Measurements from ENCODE around the gene DOK6.

Gene DOK6

DNA sequence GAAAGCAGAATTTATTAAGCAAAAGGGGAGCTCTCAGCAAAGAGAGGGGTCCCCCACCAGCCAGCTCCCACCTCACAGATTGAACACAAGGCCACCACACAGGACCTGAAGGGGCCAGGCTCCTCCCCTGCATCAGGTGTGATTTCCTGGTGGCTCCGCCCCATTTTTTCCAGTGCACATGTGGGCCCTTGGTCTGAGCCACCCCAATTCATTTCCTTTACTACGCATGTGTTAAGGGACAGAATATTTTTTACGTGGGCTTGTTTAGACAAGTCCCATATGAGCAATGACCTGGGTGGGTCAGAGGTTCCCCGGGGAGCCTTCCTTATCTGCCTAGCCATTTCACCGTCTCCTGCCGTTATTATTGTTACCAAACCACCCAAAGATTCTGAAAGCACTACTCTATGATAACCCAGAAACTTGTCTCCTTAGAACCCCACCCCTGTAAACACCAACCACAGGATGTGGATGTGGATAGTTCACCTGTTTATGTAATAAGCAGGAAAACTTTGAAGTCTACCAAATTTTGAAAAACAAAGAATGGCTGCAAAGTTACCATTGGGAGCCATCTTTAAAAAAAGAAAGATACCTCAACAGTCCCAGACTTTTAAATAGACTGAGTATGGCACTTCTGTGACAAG is 355.3 kb downstream of the DOK6 start:
- no peak for DNase-seq

GRCh38 chr18:69757733-69758132 is 357.0 kb downstream of the DOK6 start:
- DNase-seq: no peak

DNA sequence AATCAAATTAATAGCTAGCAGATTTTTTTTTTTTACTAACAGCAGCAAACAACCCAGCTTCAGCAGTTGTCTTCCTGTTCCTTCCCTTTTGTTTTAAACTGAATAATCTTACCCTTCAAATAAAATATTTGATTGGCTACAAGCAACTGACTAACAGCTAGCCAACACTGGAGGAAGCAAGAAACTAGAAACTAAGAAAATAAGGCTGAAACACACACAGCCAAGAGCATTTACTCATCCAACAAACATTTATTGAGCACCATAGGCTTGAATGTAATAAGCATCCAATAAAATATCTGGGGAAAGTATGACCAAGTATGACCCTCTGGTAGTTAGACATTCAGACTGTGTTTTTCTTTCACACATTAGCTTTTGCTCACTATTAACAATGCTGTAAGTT is 357.8 kb downstream of the DOK6 start:
- DNase-seq: no peak

GRCh38 chr18:69759046-69759445 is 358.4 kb downstream of the DOK6 start:
- DNase-seq: no peak

- no peak for DNase-seq
These were observed 362.3 kb downstream of the DOK6 start for GRCh38 chr18:69763002-69763401.

DNA sequence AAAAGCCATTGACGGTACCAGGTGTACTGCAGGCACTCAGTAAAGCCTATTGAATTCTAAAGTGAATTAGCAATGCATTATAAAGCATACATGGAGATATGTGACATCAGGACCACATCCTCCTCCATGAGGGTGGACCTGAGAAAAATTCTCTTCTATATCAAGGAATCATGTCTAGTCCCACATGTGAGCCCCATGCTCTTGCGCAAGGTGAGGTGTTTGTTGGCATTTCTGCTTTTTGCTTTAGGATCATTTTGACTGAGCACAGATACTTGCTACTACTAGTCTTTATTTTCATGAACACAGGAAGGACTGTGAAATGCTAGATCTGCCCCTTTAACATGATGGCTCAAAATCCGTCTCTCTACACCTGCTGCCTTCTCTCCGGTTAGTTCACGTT is 363.1 kb downstream of the DOK6 start:
- no peak for DNase-seq

DNA sequence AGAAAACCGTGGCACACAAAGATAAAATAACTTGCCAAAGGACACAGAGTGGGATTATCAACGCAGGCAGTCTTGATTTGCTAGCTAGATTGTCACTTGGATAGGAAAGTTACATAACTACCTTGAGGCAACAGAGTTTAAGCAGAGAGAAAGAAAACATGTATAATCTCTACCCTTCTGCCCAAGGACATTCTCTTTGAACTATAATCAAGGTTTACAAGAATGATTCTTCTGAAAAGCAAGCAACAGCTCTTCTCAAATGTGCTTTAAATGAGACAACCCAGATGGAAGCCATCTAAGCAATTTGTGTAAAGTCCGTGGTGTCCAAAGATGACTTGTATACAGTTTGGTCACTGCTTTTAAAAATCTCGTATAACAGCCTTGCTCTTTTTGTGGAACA is 369.6 kb downstream of the DOK6 start:
- DNase-seq: no peak

DNA sequence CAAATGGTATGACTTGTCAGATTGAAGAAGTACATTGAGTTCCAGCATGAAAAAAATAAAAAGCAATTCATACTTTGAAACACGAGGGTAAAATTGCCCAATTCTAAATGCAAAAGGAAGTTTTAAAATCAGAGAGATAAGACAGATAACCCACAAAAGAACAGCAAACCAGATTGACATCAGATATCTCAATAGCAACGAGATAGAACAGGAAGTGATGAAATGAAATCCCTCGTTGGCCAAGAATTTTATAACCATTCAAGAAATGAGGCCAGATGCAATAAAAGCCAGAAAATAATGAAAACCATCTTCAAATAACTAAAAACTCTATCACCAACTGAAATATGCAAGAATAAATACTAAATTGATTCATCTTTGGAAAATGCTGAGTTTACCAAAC is 374.1 kb downstream of the DOK6 start:
- no peak for DNase-seq

- no peak for DNase-seq
These were observed 376.6 kb downstream of the DOK6 start for GRCh38 chr18:69777248-69777647.

DNA sequence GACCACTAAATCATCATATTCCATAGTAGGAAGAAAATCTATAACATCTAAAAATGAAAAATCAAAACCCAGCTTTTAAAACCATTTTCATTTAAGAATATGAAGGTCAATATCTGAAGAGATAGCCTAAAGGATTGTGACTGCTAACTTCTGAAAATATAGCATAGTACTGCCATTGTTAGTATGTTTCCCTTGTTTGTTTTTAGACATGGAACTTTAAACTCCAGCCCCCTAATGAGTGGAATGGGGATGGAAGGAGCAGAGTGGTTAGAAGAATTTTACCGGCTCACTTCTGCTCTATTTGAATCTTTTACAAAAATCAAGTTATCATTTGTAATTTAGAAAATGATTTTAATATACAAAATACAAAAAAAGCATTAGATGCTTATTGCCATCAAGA is 378.0 kb downstream of the DOK6 start:
- no peak for DNase-seq

GRCh38 chr18:69780851-69781250 is 380.2 kb downstream of the DOK6 start:
- no peak for DNase-seq

DNA sequence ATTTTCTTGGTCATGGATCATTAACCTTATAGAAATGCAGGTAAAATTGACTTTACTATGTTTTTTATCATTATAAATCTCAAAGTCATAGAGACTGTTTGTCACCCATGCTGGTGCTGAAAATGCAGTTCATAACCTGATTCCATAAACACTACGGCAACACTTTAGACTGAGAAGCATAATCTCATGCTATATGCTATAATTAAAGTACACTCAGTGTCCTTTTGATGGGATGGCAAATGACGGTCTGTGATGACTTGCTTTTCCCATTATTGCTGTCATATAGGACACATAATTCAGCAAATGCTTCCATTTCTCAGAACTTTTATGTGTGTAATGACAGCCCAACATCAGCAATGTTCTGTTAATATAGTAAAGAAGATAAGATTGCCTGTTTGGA is 384.1 kb downstream of the DOK6 start:
- no peak for DNase-seq

DNA sequence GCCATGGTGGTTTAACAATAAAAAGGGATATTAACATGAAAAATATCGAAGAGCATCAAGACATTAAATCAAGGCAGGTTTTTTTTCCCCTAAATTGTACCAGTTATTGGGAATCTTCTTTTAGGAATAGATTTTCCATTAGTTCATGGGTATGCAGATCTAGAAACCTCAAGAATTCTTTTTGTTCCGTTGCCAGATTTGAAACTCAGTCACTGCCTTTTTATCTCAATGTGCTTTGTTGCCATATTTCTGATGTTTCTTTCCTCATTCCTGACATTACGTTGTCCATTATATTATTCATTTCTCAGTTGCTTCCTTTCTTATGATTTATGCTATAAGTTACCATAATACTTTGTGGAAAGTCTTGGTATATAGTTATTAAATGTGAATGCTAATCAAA is 384.8 kb downstream of the DOK6 start:
- no peak for DNase-seq

- no peak for DNase-seq
These were observed 385.7 kb downstream of the DOK6 start for GRCh38 chr18:69786427-69786826.

- DNase-seq: no peak
These were observed 387.3 kb downstream of the DOK6 start for GRCh38 chr18:69787825-69788547.

GRCh38 chr18:69789794-69790193 is 389.1 kb downstream of the DOK6 start:
- no peak for DNase-seq

DNA sequence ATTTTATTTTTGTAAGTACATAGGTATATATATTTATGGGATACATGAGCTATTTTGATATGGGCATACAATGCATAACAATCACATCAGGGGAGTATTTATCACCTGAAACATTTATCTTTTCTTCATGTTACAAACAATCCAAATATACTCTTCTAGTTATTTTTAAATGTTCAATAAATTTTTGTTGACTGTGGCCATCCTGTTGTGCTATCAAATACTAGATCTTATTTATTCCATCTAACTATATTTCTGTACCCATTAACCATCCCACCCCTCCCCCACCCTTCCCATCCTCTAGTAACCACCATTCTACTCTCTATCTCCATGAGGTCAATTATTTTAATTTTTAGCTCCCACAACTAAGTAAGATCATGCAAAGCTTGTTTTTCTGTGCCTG is 390.0 kb downstream of the DOK6 start:
- no peak for DNase-seq

- DNase-seq: no peak
These were observed 395.1 kb downstream of the DOK6 start for GRCh38 chr18:69795791-69796190.

DNA sequence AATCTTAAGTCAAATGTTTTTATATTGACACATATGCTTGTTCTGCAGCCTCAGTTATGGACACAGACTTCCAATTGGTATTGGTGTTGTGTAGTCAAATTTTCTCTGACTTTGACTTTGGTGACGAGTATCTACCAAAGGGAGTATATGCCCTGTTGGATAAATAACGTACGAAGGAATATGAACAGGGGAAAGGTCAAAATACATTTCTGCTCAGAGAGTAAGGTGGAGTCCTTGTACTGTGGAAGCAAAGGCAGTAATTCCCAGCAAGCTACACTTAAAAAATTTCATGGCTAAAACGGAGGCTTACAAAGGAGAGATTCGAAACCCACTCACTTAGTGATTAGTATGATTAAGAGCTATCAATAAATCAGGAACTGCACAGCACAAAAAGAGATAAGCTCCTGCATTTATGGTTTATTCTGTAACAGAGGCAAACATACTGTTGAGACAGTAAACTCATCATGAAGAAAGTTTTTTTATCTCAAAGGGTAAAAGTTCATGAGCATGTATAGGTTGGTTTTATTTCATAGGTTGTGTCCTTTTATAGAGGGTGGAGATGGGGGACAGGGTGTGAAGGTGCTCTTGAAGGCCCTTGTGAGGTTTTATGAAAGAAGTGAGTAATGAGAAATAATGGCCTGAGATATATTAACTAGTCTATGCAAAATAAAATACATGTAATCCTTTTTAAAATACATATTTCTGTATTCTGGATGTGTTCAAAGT is 404.3 kb downstream of the DOK6 start:
- DNase-seq: no peak

GRCh38 chr18:69808399-69808798 is 407.7 kb downstream of the DOK6 start:
- DNase-seq: no peak

GRCh38 chr18:69813559-69813958 is 412.9 kb downstream of the DOK6 start:
- no peak for DNase-seq

DNA sequence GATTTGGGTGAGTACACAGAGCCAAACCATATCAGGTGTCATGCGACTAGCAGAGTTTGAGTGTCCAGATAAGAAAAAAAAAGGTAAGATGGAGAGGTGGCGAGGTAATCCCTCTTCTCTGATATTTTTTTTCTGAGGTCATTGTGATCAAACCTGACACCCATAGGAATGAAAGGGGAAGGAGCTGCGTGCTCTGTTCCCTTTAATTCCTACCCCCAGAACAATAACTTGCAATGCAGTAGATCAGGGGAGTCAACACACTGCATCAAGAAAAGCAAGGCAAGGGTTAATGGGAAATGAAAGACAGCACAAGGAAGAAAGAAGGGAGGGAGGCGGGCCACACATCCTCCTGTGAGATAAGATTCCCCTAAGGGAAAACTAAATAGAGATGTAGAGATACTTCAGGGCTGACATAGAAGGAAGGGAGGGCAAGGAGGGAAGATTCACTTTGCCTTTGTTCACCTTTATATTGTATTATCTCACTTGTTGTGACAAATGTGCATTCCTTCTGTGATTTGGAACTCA is 414.2 kb downstream of the DOK6 start:
- DNase-seq: no peak

GRCh38 chr18:69817335-69817940 is 416.8 kb downstream of the DOK6 start:
- DNase-seq: no peak

- DNase-seq: no peak
These were observed 418.8 kb downstream of the DOK6 start for GRCh38 chr18:69819460-69819859.

All from stimulated activated CD4-positive, alpha-beta T cell treated with anti-CD3 and anti-CD28 coated beads, Interleukin-1b, Interleukin-23, amount 100 ng/mL, for 48 hours (primary cell).